NCI-H510A (cell line): Measurements from ENCODE around the gene SPINDOC.
"Not testable (repeated sequence)": the region's sequence is repeated elsewhere in the genome, so short reads cannot be mapped to it uniquely, and the experiment has no call there.

Experiments used
- DNase-seq: peaks from one replicate; lab custom pipeline; 2025; lab: John Stamatoyannopoulos, UW

Gene SPINDOC

GRCh38 chr11:63813035-63813562 lies at the start of gene SPINDOC:
Gene SPINDOC, plus strand, starts transcription at chr11:63813456. Its CDS starts 231 bp downstream, at chr11:63813687.
- DNase-seq: peak; percentile 70

GRCh38 chr11:63763496-63764339 lies 49.5 kb upstream of the SPINDOC start:
- DNase-seq: no peak

- DNase-seq: no peak
These were observed 48.9 kb upstream of the SPINDOC start for GRCh38 chr11:63764340-63764678.

GRCh38 chr11:63764679-63765647 lies 48.3 kb upstream of the SPINDOC start:
- DNase-seq: no peak

GRCh38 chr11:63765688-63766241 lies 47.5 kb upstream of the SPINDOC start:
- DNase-seq: no peak

- DNase-seq: no peak
These were observed 46.6 kb upstream of the SPINDOC start for GRCh38 chr11:63766531-63767235.

- DNase-seq: no peak
These were observed 46.0 kb upstream of the SPINDOC start for GRCh38 chr11:63767267-63767564.

- peak; percentile 38 for DNase-seq
These were observed 45.6 kb upstream of the SPINDOC start for GRCh38 chr11:63767565-63768236.

GRCh38 chr11:63768237-63769041 lies 44.8 kb upstream of the SPINDOC start, which contains the start of gene ZFTA:
Gene ZFTA, minus strand, starts transcription at chr11:63768775. Its CDS starts 153 bp downstream, at chr11:63768622.
- DNase-seq: peak; percentile 32

GRCh38 chr11:63769042-63769713 lies 44.1 kb upstream of the SPINDOC start:
- peak; percentile 30 for DNase-seq

- no peak for DNase-seq
These were observed 43.4 kb upstream of the SPINDOC start for GRCh38 chr11:63769714-63770455.

GRCh38 chr11:63770763-63771162 lies 42.5 kb upstream of the SPINDOC start:
- DNase-seq: no peak

- not testable (repeated sequence) for DNase-seq
These were observed 41.4 kb upstream of the SPINDOC start for GRCh38 chr11:63771741-63772318.

GRCh38 chr11:63775191-63775590 lies 38.1 kb upstream of the SPINDOC start:
- DNase-seq: no peak

- DNase-seq: no peak
These were observed 34.2 kb upstream of the SPINDOC start for GRCh38 chr11:63779039-63779438.

- no peak for DNase-seq
These were observed 30.5 kb upstream of the SPINDOC start for GRCh38 chr11:63782749-63783148.

- DNase-seq: no peak
These were observed 29.2 kb upstream of the SPINDOC start for GRCh38 chr11:63783925-63784592.

- DNase-seq: no peak
These were observed 27.4 kb upstream of the SPINDOC start for GRCh38 chr11:63785823-63786222.
